ENCODE measurements around the gene KSR2.

DNA sequence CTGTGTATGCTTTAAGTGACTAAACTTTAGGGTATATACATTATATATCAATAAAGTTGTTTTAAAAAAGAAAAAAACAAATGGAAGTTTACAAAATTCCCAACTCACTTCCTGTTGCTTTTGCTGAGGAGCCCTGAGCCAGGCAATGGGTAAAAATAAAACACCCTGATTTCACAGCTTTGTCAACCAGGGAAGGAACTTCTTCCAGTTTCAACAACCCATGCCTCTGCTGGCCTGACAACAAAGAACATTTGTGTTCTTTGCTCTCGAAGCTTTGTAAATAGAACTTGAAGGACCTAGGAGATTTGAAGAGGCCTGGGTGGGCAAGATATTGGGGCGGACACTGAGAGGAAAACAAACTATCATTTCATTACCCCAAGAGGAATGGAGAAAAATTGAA, 466.2 kb downstream of the KSR2 start:
- TF ChIP-seq CTCF (conservative IDR thresholded peaks at IDR 0.05; ENCODE audit: low read depth, low read length) (no peak), EZH2 (IDR thresholded peaks at IDR 0.05; ENCODE audit: borderline replicate concordance, low read depth, low read length, poor library complexity, severe bottlenecking) (no peak)

Data from A673 (cell line).